GM19035 (cell line): ENCODE data around the gene KCNQ1OT1.

Source experiments
- ATAC-seq: cut with Tn5 transposase; IDR thresholded peaks from one replicate; pipeline ENCODE4 v1.9.1; 2021; ENCODE audit not compliant: unreplicated experiment

The KCNQ1OT1 gene

DNA sequence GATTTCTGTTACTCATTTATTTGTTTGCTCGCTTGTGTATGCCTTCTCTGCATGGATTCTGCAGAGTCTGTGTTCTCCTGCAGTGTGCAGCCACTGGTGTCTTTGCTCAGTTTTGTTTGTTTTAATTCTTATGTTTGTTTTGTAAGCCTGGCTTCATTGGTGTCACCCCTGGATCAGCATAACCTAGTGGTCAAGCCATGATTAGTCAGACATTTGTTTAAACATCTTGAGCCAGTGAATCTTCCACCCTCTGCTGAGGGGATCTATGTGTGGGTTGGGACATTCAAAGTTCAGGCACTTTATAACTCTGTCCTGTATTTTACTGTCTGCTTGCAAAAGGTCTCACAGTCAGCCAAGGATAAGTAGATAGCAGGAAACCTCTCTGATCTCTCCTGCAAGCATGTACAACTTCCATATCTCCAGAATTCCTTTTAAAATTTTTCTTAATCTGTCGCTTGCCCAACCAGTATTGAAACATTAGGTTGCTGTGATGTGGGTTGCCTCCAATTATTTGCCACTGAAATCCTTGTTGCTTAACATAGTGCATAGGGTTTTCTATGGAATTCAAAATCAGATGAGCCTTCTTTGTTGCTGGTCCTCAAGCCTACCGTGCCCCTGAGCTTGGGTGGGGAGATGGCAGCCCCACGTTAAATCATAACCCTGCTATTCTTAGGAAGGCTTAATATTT lies 86.8 kb downstream of the KCNQ1OT1 start:
- ATAC-seq, result no peak

- no peak for ATAC-seq
Measured at GRCh38 chr11:2609345-2609744, 90.4 kb downstream of the KCNQ1OT1 start.

DNA sequence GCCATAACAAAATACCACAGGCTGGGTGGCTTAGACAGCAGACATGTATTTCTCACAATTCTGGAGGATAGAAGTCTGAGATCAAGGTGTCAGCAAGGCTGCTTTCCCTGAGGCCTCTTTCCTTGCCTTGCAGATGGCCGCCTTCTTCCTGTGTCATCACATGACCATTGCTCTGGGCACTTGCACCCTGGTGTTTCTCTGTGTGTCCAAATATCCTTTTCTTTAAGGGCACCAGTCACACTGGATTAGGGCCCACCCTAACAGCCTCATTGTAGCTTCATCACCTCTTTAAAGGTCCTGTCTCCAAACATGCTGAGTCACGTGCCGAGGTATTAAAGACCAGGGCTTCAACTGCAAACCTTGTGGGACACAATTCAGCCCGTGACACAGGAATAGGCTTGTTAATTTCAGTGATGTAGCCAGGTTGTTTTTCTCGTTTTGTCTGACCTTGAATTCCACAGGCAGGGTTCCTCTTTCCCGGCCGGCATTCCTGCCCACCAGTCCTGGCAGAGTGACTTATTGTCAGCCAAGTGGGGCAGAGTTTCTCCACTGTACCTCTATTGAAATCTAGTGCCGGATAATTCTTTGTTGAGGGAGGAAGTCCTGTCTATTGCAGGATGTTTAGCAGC lies 100.1 kb downstream of the KCNQ1OT1 start:
- no peak for ATAC-seq

DNA sequence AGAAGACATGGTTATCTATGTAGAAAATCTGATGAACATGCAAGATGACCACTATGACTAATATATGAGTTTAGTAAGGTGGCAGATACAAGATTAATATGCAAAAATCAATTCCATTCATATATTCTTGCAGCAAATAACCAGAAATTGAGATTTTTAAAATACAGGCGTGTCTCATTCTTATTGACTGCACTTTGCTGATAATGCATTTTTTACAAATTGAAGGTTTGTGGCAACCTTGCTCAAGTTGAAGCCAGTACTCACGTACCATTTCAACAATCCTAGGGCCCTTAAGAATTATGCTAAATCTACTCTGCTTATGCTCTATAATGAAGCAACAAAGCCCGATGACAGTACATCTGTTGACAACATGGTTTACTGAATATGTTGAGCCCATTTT lies 104.6 kb downstream of the KCNQ1OT1 start:
- ATAC-seq, result no peak

DNA sequence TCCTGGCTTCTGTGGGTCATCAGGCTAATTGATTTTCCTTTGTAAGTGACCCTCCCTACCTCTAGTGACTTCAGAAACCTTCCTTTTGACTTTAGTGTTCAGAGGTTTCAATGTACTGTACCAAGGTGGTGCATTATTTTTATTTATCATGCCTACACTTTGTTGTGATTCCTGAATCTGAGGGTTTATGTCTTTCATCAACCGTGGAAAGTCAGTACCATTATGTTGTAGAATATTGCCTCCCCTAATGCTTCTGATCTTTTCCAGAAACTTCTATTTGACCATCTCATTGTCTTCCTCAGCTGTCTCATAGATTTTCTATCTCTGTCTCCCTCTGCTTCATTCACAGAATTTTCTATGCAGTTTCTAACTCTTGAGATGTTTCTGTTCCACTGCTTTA lies 105.5 kb downstream of the KCNQ1OT1 start:
- ATAC-seq, result no peak

DNA sequence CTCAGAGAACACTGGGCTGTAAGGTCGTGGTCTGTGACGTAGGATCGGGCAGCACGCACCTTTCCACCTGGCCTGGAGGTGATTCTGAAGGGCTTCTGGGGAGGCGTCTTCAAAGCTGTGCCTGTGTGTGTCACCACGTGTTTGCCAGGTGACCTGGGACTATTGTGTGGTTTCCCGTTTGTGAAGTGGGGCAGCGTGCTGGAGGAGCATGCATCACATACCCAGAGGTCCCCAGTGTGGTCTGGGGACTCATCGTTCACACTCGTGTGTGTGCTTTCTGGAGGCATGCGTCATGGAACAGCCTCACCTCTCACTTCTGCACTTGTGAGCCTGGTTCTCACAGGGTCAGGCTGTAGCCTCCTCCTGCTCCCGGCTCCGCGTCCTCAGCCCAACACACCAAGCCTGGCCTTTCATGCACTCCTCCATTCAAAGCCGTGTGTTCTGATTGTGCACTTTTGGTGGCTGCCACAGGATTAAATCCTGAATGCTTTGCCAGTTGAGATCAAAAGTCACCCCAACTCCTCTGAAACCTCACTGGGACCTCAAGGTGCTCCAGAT lies 106.3 kb downstream of the KCNQ1OT1 start:
- ATAC-seq, result no peak

DNA sequence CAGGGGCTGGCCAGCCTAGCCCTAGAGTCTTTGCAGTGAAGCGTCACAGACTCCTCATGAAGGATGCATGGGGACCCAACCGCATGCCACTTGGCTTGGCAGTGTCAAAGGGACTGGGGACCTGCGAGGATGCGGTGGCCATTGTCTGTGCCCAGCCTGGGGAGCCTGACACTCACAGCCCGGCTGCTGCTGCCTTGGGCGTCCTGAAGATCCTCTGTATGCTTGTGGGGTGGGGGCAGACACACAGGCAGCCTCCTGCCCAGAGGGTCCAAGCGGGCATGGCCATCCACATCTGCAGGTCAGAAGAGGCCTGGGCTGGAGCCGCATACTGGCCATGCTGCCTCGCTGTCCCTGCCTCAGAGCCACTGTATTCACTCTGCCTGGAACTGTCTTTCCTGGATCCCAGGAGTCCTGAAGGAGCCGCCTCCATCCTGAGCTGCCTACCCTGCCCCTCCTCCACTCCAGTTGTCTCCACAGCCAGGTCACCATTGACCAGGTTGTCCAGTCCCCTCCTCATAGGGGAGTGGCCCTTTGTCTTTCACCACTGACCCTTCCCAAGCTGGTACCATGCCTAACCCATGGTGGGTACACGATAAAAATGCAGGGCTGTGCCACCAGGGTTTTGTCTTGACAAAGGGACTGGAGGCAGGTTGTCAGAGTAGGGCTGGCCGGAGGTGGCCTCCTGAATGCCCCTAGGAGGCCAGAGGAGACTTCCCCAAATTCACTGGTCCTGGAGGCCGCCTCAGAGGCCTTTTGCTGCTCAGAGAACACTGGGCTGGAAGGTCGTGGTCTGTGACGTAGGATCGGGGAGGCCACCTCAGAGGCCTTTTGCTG lies 107.0 kb downstream of the KCNQ1OT1 start:
- no peak for ATAC-seq

DNA sequence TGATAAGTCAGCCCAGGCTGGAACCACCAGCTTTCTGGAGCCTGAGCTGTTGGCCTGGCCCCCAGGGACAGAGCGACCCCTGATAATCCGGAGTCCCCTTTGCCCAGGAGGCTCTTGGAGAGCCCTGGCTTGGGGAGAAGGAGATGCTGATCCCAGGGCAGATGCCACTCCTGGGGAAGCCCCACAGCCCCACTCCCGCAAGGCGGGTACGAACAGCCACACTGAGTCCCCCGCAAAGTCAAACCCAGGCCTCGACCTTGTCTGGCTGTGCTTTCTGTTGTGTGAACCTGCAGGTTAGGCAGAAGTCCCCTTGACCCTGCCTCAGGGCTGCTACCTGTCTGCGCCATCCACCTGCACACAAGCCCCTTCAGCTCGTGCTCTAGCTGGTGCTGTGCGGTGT lies 108.0 kb downstream of the KCNQ1OT1 start:
- ATAC-seq, result no peak

DNA sequence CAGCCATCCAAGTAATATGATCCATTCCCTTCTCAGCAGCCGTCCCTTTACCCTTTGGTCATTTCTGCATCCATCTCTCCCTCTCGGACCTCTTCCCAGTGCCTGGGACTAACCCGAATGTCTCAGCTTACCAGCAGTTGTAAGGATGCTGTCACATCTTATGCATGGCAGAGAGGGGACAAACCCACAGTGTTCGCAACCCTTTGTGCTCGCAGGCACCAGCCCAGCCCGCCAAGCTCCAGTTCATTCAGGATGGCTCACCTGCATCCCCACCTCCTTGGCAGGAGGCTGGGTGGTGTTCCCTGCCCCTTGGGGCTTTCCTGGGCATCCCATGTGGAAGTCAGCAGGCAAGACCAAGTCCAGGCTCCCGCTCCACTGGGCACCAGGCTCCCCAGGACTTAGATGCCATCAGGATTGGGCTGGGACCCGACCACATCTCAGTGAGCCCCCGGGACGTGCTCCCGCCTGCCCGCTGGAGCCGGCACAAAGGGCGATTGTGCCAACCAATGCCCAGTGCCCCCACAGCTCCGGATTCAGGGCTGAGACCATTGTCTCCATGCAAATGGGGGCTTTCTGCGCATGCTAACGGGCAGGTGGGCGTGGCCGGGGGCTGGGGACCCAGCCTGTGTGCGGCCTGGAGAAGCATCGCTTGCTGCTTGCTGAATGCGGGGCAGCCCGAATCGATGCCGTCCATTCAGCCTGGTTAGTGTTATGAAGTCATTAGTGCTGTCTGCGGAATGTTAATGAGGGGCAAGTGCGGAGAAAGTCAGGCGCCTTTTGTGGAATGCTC lies 108.6 kb downstream of the KCNQ1OT1 start:
- no peak for ATAC-seq

DNA sequence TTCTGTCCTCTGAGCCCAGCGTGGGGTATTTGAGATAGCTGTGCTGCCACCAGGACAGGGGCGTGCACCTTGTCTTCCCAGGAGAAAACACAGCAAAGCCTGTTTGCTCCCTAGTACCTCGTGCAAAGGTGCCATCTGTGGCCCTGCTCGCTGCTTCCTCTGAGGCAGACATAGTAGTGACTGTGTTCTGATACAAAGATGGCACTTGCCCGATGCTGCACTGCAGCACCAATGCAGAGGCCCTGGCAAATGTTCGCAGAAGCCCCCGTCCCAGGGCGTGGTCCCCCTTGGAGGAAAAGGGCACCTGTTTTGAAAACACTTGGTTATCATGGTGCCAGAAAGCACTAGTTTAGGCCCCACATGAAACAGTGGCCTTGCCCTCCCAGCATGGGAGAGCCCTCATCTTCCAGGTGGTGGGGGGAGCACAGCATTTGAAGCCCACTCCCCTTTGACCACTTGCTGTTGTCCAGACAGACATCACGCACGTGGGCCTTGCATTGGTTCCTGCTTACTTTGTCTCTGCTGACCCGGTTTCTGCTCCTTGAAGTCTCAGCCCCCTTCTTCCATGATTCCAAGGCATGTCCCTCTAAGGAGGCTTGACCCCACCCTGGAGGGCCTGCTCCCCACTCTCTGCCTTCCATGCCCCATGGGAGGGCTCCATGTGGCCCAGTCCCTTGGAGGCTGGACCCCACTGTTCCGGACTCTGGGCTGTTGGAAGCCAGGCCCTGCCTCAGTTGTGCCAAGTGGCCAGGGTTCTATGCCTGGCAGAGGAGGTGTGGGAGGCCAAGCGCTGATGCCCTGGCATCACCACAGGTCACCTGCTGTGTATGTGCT lies 109.4 kb downstream of the KCNQ1OT1 start:
- ATAC-seq, result no peak

DNA sequence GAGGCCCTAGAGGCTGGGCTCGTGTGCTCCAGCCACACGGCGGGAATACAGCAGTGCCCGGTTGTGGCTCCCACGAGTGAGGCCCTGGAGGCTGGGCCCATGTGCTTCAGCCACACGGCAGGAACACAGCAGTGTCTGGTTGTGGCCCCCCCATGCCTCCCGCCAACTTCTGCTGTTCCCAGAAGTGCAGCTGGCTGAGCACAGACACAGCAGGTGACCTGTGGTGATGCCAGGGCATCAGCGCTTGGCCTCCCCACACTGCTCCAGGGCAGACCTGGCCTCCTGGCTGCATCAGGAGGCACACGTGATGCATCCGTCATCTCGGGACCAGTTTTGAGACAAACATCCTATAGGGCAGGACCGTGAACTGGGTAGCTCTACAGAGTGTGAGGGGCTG lies 110.3 kb downstream of the KCNQ1OT1 start:
- ATAC-seq, result no peak

DNA sequence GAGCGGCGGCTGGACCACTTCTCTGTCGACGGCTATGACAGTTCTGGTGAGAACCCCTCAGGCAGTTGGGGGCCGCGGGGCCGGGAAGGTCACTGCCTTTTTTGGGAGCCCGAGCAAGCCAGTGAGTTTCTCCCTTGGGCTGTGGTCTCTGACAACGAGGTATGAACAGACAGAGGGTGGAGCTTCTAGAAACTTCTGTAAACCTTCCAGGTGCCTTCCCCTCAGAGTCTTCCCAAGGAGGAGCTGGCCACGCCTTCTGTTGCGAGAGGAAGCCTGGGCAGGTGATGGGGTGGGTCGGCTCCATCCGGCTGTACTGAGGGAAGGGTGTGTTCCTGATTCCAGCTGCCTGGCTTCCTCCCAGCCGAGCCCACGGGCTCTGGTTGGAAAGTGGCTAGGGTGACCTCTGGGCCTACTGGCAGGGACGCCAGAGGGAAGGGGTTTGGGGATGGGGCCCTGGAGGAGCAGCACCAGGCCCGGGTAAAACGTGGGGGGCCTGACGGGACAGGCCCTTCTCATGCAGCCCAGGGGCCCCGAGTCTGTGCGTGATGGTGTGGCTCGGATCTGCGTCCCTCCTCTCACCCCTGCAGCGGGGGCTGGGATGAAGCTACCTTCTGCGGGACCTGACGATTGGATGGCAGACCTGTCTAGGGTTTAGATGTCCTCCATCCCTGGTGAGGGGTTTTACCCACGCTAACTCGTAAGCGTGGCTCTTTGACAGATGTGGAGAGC lies 110.8 kb downstream of the KCNQ1OT1 start:
- no peak for ATAC-seq

GRCh38 chr11:2587976-2588748 lies 111.6 kb downstream of the KCNQ1OT1 start:
- ATAC-seq, result no peak

DNA sequence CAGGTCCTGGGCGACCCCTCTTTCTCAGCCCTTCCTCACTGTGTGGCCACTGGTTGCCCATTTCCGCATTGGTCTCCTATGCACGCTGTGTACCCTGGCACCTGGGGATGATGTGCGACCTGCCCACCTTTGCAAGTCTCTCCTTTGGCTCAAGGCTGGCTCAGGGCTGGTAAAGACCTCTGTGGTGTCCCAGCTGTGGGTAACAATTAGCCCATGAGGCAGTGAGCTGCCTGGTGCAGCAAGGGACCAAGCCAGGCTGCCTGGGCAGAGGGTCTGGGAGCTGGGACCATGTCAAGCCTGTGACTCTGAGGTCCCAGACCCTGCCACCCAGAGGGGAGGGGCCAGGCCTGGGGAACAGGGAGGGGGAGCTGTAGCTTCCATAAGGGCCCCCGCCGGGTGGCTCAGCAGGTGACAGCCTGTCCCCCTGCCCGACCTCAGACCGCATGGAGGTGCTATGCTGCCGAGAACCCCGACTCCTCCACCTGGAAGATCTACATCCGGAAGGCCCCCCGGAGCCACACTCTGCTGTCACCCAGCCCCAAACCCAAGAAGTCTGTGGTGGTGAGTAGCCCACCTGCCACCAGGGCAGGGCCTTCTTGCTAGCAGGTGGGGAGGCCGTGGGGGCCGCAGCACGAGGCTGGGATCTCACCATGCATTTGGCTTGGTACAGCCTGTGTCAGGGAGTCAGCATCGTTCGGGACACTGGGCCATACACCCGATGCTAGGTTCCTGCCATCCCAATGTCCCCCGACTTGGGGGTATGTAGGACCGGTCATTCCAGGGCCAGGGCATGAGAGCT lies 112.5 kb downstream of the KCNQ1OT1 start:
- no peak for ATAC-seq

DNA sequence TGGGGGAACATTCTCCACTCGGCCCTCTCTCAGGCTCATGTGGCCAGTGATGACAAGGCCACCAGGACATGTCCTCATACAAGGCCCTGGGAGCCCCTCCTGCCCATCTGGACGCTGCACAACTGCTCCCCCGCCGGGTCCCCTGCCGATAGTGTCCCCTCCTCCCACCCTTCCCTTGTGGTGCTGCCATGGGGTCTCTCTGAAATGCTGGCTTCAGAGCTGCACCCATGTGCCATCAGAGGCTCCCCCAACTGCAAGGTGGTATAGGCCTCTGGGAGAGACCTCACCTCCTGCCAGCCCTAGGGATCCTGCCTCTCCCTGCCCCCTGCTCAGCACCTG lies 113.0 kb downstream of the KCNQ1OT1 start:
- ATAC-seq, result no peak

DNA sequence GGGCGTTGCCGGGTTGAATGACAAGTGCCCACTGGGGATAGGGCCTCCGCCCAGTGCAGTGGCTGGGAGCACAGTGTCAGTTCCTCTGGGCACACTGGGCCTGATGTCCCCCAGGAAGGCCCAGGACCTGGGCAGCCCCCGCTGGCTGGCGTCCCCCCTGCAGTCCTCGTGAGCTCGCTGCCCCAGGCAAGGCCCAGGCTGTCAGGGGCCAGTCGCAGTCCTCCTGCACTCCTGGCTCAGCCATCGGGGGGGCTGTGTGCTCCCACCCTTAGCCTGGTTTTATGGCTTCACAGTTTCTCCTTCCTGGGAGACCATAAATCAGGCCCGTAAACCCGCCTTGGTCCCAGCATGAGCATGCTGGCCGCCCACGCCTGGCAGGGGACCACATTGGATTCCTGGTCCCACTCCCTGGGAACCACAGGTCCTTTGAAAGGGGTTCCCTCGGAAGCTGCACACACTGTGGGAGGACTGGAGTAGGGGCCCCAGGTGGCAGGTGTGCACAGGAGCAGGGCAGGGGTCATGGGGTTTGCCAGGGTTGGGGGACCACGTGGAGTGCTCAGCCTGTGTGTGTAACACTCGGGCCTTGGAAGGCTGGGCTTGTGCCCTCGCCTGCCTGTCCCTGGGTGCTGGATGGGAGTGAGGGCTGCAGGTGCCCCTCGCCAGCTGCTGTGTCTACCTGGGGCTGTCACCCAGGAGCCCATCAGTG lies 113.6 kb downstream of the KCNQ1OT1 start:
- ATAC-seq, result no peak

GRCh38 chr11:2585566-2586086 lies 114.2 kb downstream of the KCNQ1OT1 start:
- no peak for ATAC-seq
